Stomach (tissue), 9 donors: ENCODE results near the gene DDX39B. TPM values are rescaled to one million over a fixed set of nuclear protein-coding genes. Genes with fewer than 3 reads are reported as not detected.

ENCODE experiments used
- DNase-seq, 2 donors: peaks; one replicate each; pipeline versions ENCODE4 v3.0.0 to v3.0.0-alpha.2; 2013 to 2019
- H3K27ac ChIP-seq, 5 donors: fragments of 200-600 bp in 4 of 5; sonication (generic) in 4 of 5; one replicate each; pipeline ENCODE4 v1.5.1; 2013 to 2019; ENCODE audit warnings: mild to moderate bottlenecking in 1 of 5, moderate library complexity in 1 of 5
- H3K27me3 ChIP-seq, 3 donors: fragments of 200-600 bp; sonication (generic); one replicate each; pipeline ENCODE4 v1.5.1; 2017 to 2019; ENCODE audit warnings: mixed run types in 1 of 3
- H3K36me3 ChIP-seq, 4 donors: fragments of 200-600 bp; sonication (generic); 1 replicate in 3 of 4; 2 replicates in 1 of 4; pipeline ENCODE4 v1.5.1; 2016 to 2019
- H3K4me1 ChIP-seq, 4 donors: fragments of 200-600 bp; sonication (generic); one replicate each; pipeline ENCODE4 v1.5.1; 2016 to 2019
- H3K4me3 ChIP-seq, 4 donors: fragments of 200-600 bp; sonication (generic) in 3 of 4; one replicate each; pipeline ENCODE4 v1.5.1; 2016 to 2019; ENCODE audit warnings: mild to moderate bottlenecking in 1 of 4
- H3K9me3 ChIP-seq, 4 donors: fragments of 200-600 bp; sonication (generic); one replicate each; pipeline ENCODE4 v1.5.1; 2016 to 2019
- EP300 ChIP-seq: sonication (generic); formaldehyde crosslinking; IDR thresholded peaks from one replicate; pipeline ENCODE4 v1.6.1; 2017; ENCODE audit warnings: antibody characterized with exemption
- POLR2A ChIP-seq, 4 donors: fragments of 450-650 bp; IDR thresholded peaks; one replicate each; pipeline ENCODE4 v1.6.1; 2016; ENCODE audit warnings: antibody characterized with exemption in 4 of 4, control low read depth in 2 of 4, mild to moderate bottlenecking in 1 of 4, moderate library complexity in 1 of 4
- POLR2AphosphoS5 ChIP-seq, 3 donors: sonication (generic); formaldehyde crosslinking; IDR thresholded peaks; one replicate each; pipeline ENCODE4 v1.6.1; 2016; ENCODE audit warnings: antibody characterized with exemption in 3 of 3
- WGBS, 5 donors: extraction: QIAGEN DNeasy Blood & Tissue Kit in 3 of 5; methylation state at CpG; one replicate each; pipeline versions ENCODE4 v1.1.5 to v1.1.7; 2013 to 2018; 5-methylcytosine and 5-hydroxymethylcytosine counted together
- intact Hi-C: fragments of 100-400 bp; cut with DNase I; formaldehyde crosslinking; loops from one replicate; pipeline ENCODE4 v1.15.1; 2023; ENCODE audit warnings: low total_unique reads
- polyA plus RNA-seq, 3 donors: library from polyadenylated mRNA; stranded (reverse); fragments of 200-250 nt; gene quantifications; one replicate each; pipeline ENCODE4 v1.2.3, GENCODE V29; 2013
- total RNA-seq, 5 donors: library from RNA; depleted of rRNA; stranded (reverse); fragments of >200 nt; gene quantifications; one replicate each; pipeline versions ENCODE4 v1.1.0 to v1.2.3, GENCODE V29; 2014 to 2016
- TF ChIP-seq, protein P1 (sequence below), 7 experiments: fragments of 450-650 bp in 4 of 7; fragments of 200-600 bp in 3 of 7; sonication (generic) in 3 of 7; IDR thresholded peaks; one replicate each; pipeline ENCODE4 v1.5.1; 2016 to 2019; ENCODE audit warnings: antibody characterized with exemption in 7 of 7, control low read depth in 2 of 7, mild to moderate bottlenecking in 1 of 7
- donor health status: healthy with polysubstance abuse.
- donor health status: Bipolar disorder and iron deficiency.
- donor health status: healthy.

The DDX39B gene
- total and polyA plus RNA-seq, 8 donors = 198 to 445 (median 255) TPM

- Histone ChIP-seq H3K9me3 (no peaks in the 10 kb centered on the region), H3K27ac (peak overlapping the region in 4 of 5 donors; percentile 16 to 76 (median 53)), H3K4me1 (peaks cover 2 to 50% (median 10%) of the 10 kb centered on the region in 4 donors), H3K27me3 (peaks cover 0 to 25% (median 0%) of the 10 kb centered on the region in 3 donors), H3K4me3 (peak overlapping the region in 2 of 4 donors; percentile 26 to 31), H3K36me3 (no peaks in the 10 kb centered on the region)
- DNase-seq = peak in 1 of 2 donors; percentile 40
- intact Hi-C loops = no loop called here
- TF ChIP-seq EP300 (no peak), POLR2A (IDR thresholded peaks at IDR 0.05) (no peak), POLR2AphosphoS5 (IDR thresholded peaks at IDR 0.05) (no peak)
- TF ChIP-seq, protein P1, sequence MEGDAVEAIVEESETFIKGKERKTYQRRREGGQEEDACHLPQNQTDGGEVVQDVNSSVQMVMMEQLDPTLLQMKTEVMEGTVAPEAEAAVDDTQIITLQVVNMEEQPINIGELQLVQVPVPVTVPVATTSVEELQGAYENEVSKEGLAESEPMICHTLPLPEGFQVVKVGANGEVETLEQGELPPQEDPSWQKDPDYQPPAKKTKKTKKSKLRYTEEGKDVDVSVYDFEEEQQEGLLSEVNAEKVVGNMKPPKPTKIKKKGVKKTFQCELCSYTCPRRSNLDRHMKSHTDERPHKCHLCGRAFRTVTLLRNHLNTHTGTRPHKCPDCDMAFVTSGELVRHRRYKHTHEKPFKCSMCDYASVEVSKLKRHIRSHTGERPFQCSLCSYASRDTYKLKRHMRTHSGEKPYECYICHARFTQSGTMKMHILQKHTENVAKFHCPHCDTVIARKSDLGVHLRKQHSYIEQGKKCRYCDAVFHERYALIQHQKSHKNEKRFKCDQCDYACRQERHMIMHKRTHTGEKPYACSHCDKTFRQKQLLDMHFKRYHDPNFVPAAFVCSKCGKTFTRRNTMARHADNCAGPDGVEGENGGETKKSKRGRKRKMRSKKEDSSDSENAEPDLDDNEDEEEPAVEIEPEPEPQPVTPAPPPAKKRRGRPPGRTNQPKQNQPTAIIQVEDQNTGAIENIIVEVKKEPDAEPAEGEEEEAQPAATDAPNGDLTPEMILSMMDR (IDR thresholded peaks at IDR 0.05) = no peak
- 46 to 58% (median 55%) methylated on average over 8 to 9 of the region's 9 CpGs for WGBS, 5 donors
These were observed 44.9 kb upstream of the DDX39B start for GRCh38 chr6:31586599-31587281.

GRCh38 chr6:31586008-31586407, 44.2 kb upstream of the DDX39B start, which contains the start of gene LST1:
TSS of gene LST1 (plus strand) at chr6:31586277. CDS start at chr6:31587300, 1,023 bp downstream.
- WGBS, 5 donors = 29 to 67% (median 56%) methylated on average over 1 of the region's 1 CpG
- peak within 1 kb of the TSS in 4 of 5 donors; percentile 16 to 76 (median 53) for H3K27ac ChIP-seq
- H3K36me3 ChIP-seq = no peaks in the 10 kb centered on the region
- TF ChIP-seq POLR2A (IDR thresholded peaks at IDR 0.05) (no peak), EP300 (no peak), POLR2AphosphoS5 (IDR thresholded peaks at IDR 0.05) (no peak)
- TF ChIP-seq, protein P1 (IDR thresholded peaks at IDR 0.05) = no peak
- H3K9me3 ChIP-seq = no peaks in the 10 kb centered on the region
- no peak for DNase-seq
- H3K4me3 ChIP-seq = peak within 1 kb of the TSS in 2 of 4 donors; percentile 26 to 31
- intact Hi-C loops = no loop called here
- peaks cover 6 to 57% (median 16%) of the 10 kb centered on the region in 4 donors for H3K4me1 ChIP-seq
- peaks cover 0 to 25% (median 0%) of the 10 kb centered on the region in 3 donors for H3K27me3 ChIP-seq

GRCh38 chr6:31585491-31585890, 43.7 kb upstream of the DDX39B start:
- Histone ChIP-seq H3K36me3 (no peaks in the 10 kb centered on the region), H3K4me3 (no peak overlapping the region), H3K9me3 (no peaks in the 10 kb centered on the region), H3K27me3 (peaks cover 0 to 25% (median 0%) of the 10 kb centered on the region in 3 donors), H3K27ac (peak overlapping the region in 3 of 5 donors; percentile 29 to 76 (median 73)), H3K4me1 (peaks cover 9 to 60% (median 20%) of the 10 kb centered on the region in 4 donors)
- TF ChIP-seq EP300 (no peak), POLR2AphosphoS5 (IDR thresholded peaks at IDR 0.05) (no peak), POLR2A (IDR thresholded peaks at IDR 0.05) (no peak)
- TF ChIP-seq, protein P1 (IDR thresholded peaks at IDR 0.05) = peak in 1 of 7 experiments; percentile 20
- 56 to 73% (median 56%) methylated on average over 2 of the region's 2 CpGs for WGBS, 5 donors
- no peak for DNase-seq
- intact Hi-C loops = no loop called here

DNA sequence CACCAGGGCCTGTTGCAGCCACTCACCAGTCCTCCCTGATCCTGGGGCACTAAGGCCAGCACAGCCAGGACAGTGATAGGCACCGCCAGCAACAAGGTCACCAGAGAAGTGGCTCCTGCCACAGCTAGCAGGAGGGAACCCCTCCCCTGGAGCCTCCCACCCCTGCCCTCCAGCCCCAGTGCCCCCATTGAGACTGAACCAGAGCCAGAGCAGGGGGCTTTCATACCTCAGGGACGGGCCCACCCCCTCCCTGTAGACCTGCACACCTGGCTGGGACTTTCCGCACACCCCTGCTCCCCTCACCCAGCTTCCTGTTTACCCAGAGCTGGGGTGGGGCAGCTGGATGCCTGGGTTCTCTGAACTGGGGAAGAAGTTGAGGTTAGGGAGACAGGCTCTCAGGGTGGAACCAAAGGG, 40.4 kb upstream of the DDX39B start, which contains the start of gene LTB:
TSS of gene LTB (minus strand) at position 195 of the 414 bp plus-strand sequence. CDS start at position 188, 7 bp downstream.
- intact Hi-C loops = no loop called here
- Histone ChIP-seq H3K36me3 (no peaks in the 10 kb centered on the region), H3K27ac (peak within 1 kb of the TSS; percentile 60 to 89 (median 86)), H3K4me1 (peaks cover 9 to 60% (median 23%) of the 10 kb centered on the region in 4 donors), H3K27me3 (peaks cover 0 to 7% (median 0%) of the 10 kb centered on the region in 3 donors), H3K9me3 (no peaks in the 10 kb centered on the region), H3K4me3 (peak within 1 kb of the TSS; percentile 65 to 76 (median 72))
- 49 to 70% (median 66%) methylated on average over 3 of the region's 3 CpGs; no CpG with 5 or more reads in 1 of the 5 donors for WGBS, 5 donors
- TF ChIP-seq, protein P1 (IDR thresholded peaks at IDR 0.05) = no peak
- no peak for TF ChIP-seq POLR2A (IDR thresholded peaks at IDR 0.05)
- no peak for TF ChIP-seq EP300
- no peak for TF ChIP-seq POLR2AphosphoS5 (IDR thresholded peaks at IDR 0.05)
- DNase-seq = peak in 1 of 2 donors; percentile 48
